HEK293T (cell line): Measurements from ENCODE around the gene IL1R2.

ENCODE experiments used
- CTCF ChIA-PET: fragments of 350-600 bp; formaldehyde crosslinking; extraction: SDS; loops from one replicate; lab custom pipeline; 2021; ENCODE audit warnings: antibody characterized with exemption, inconsistent platforms; lab: Yijun Ruan, JAX
- POLR2A ChIA-PET: fragments of 350-600 bp; formaldehyde crosslinking; extraction: SDS; loops from one replicate; lab custom pipeline; 2020; ENCODE audit warnings: antibody characterized with exemption, inconsistent platforms; lab: Yijun Ruan, JAX
- DNase-seq: peaks from one replicate; pipeline ENCODE4 v3.0.0; 2012; ENCODE audit warnings: mixed read lengths; ENCODE audit errors: extremely low spot score
- ARNT ChIP-seq: fragments of 450-650 bp; IDR thresholded peaks from 2 replicates; pipeline ENCODE4 v1.6.1; 2017; ENCODE audit warnings: mild to moderate bottlenecking
- BHLHE40 ChIP-seq: fragments of 450-650 bp; IDR thresholded peaks from 2 replicates; pipeline ENCODE4 v1.6.1; 2016; ENCODE audit warnings: mild to moderate bottlenecking, moderate library complexity, borderline replicate concordance
- CTBP1 ChIP-seq: fragments of 450-650 bp; IDR thresholded peaks from 2 replicates; pipeline ENCODE4 v1.6.1; 2016; ENCODE audit warnings: borderline replicate concordance
- ELF4 ChIP-seq: fragments of 450-650 bp; IDR thresholded peaks from 2 replicates; pipeline ENCODE4 v1.6.1; 2017; ENCODE audit warnings: antibody characterized with exemption
- FOXA1 ChIP-seq: fragments of 450-650 bp; IDR thresholded peaks from 2 replicates; pipeline ENCODE4 v1.6.1; 2016; ENCODE audit warnings: mild to moderate bottlenecking
- FOXK2 ChIP-seq: fragments of 450-650 bp; IDR thresholded peaks from 2 replicates; pipeline ENCODE4 v1.6.1; 2016; ENCODE audit warnings: mild to moderate bottlenecking
- FOXM1 ChIP-seq: fragments of 450-650 bp; IDR thresholded peaks from 2 replicates; pipeline ENCODE4 v1.6.1; 2017; ENCODE audit warnings: mild to moderate bottlenecking, borderline replicate concordance
- HDGF ChIP-seq: fragments of 450-650 bp; IDR thresholded peaks from 2 replicates; pipeline ENCODE4 v1.6.1; 2017; ENCODE audit warnings: antibody characterized with exemption, borderline replicate concordance
- L3MBTL2 ChIP-seq: fragments of 450-650 bp; conservative IDR thresholded peaks from 2 replicates; pipeline ENCODE4 v1.6.1; 2016; ENCODE audit warnings: mild to moderate bottlenecking
- LEF1 ChIP-seq: fragments of 450-650 bp; IDR thresholded peaks from 2 replicates; pipeline ENCODE4 v1.6.1; 2017; ENCODE audit warnings: mild to moderate bottlenecking, borderline replicate concordance
- NFRKB ChIP-seq: fragments of 450-650 bp; IDR thresholded peaks from 2 replicates; pipeline ENCODE4 v1.6.1; 2016; ENCODE audit warnings: mild to moderate bottlenecking, moderate library complexity
- SP1 ChIP-seq: fragments of 450-650 bp; IDR thresholded peaks from 2 replicates; pipeline ENCODE4 v1.6.1; 2017
- SUZ12 ChIP-seq: fragments of 450-650 bp; IDR thresholded peaks from 2 replicates; pipeline ENCODE4 v1.6.1; 2016; ENCODE audit warnings: mild to moderate bottlenecking
- TARDBP ChIP-seq: fragments of 450-650 bp; IDR thresholded peaks from 2 replicates; pipeline ENCODE4 v1.6.1; 2016
- ZNF384 ChIP-seq: fragments of 450-650 bp; IDR thresholded peaks from 2 replicates; pipeline ENCODE4 v1.6.1; 2016
- TF ChIP-seq, protein P1 (sequence below): fragments of 450-650 bp; IDR thresholded peaks from 2 replicates; pipeline ENCODE4 v1.6.1; 2016

Gene IL1R2

DNA sequence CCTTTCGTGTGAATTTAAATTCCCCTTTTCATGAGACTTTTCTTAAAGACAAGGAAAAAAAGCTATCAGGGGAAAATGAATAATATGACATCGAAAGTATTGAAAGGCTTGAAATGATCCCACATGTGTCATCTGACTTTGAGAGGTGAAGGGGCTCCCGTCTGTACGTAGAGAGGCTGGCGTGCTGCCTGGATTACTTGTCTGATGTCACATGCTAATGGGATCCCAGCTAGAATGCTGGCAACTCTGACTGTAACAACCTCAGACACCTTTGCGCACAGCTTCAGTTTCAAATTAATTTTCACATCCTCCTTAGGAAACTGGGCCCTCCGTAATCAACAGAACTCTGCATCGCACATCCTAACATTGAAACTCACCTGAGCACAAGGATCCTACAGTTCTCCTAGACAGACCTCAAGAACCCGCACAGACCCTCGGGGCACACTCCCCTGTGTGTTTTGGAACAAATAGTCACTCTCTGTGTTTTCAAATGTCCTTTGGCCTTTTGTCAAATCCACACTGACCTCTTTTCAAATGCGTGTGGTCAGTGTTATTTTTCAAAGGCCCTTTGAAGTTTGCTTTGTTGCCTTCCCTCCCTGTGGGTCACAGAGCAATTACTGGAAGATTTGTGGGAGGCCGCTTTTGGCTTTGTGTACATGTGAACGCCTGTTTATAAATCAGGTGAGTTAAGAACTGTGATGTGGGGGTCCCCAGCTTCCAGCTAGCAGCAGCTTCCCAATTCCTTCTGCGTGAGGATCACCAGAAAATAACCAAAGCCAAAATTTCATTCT lies 65.9 kb downstream of the IL1R2 start:
- ChIA-PET CTCF (no interaction called here), POLR2A (no interaction called here)
- no peak for DNase-seq
- TF ChIP-seq FOXA1 = no peak
- TF ChIP-seq ZNF384 = no peak
- TF ChIP-seq BHLHE40 = no peak
- no peak for TF ChIP-seq FOXK2
- no peak for TF ChIP-seq ELF4
- TF ChIP-seq, protein P1, sequence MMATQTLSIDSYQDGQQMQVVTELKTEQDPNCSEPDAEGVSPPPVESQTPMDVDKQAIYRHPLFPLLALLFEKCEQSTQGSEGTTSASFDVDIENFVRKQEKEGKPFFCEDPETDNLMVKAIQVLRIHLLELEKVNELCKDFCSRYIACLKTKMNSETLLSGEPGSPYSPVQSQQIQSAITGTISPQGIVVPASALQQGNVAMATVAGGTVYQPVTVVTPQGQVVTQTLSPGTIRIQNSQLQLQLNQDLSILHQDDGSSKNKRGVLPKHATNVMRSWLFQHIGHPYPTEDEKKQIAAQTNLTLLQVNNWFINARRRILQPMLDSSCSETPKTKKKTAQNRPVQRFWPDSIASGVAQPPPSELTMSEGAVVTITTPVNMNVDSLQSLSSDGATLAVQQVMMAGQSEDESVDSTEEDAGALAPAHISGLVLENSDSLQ = no peak
- TF ChIP-seq SP1 = no peak
- TF ChIP-seq SUZ12 = no peak
- no peak for TF ChIP-seq LEF1
- TF ChIP-seq ARNT = no peak
- TF ChIP-seq L3MBTL2 = no peak

DNA sequence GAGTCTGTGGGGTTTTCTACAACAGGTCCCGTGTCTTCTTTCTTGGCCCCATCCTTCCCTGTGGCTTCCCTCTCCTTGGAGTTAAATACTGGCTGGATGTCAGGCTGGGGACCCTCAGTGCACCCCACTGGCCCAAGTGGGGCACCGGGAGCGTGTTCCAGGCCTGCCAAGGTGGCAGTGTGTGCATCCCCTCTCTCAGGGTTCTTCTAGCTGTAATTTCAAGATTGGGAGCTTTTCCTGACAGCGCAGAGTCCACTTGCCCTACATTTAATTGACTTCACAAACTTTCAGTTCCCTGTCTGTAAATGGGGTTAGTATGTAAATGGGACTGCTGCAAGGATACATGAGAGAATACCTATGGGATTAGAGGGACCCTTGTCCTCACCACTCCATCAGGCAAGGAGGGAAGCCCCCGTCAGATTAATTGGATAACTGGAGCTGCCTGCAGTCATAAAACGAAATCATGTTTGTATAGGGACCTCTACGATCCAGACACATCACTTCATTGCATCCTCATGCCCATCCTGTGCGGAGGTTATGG lies 66.6 kb downstream of the IL1R2 start:
- CTCF ChIA-PET = no interaction called here
- POLR2A ChIA-PET = no interaction called here
- TF ChIP-seq NFRKB (no peak), LEF1 (no peak), ELF4 (no peak), ZNF384 (no peak), FOXK2 (no peak), SP1 (no peak), TARDBP (no peak), SUZ12 (no peak)
- TF ChIP-seq, protein P1 = no peak
- no peak for DNase-seq

DNA sequence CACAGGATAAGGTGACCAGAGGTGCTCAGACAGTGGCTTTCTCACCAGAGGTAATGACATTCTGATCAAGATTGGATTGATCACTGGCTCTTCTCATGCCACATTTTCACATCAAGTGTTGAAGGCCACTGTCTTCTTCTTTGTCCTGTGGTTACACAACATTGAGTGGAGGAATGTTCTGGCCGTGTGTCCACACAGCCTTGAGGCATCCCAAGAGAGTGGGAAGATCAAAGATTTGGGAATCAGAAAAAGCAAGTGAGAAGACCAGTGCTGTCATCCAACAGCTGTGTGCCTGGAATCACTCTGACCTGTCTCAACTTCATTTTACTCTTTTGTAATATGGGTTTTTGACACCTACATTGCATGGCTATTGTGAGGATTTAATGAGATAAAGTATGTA lies 67.4 kb downstream of the IL1R2 start:
- TF ChIP-seq NFRKB = no peak
- no peak for TF ChIP-seq HDGF
- DNase-seq = no peak
- CTCF ChIA-PET = no interaction called here
- POLR2A ChIA-PET = no interaction called here

DNA sequence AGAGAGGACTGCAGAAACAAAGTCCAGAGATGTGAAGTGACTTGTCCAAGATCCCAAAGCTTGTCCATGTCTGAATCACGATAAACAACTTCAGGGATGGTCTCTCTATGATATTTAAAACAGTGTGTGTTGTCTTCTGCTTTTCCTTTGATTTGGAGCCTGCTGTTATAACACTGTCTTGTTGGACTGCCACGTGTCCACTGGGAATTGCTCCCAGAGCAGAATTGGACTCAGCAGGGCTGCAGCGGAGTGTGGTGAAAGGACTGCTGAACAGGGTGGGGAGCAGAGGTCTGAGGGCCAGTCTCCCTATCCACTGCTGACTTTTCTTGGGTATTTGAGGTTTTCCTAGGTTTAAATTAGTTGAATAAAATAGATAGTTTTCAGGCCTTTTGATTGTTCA lies 68.3 kb downstream of the IL1R2 start:
- ChIA-PET POLR2A (no interaction called here), CTCF (no interaction called here)
- TF ChIP-seq FOXA1 (no peak), ARNT (no peak)
- DNase-seq = no peak

DNA sequence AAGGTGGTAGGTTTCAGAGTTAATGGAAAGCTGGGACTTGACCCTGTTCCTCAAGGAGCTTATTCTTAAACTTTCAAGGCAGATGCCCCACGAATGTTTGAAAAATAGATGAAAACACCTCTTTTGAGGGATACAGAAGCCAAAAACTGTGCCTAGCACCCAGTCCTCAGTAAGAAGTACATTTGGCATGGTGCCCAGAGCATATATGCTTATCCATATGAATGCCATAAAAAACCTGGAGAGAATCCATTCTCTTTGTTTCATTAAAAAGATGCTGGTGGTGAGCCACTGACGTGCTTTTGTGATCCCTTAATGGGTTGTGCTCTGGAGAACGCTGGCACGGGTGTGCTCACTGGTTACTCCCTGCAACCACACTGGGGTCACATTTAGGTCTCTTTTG lies 69.0 kb downstream of the IL1R2 start:
- TF ChIP-seq TARDBP (no peak), CTBP1 (no peak), LEF1 (no peak), ELF4 (no peak), FOXK2 (no peak), SP1 (no peak), ARNT (no peak), ZNF384 (no peak)
- ChIA-PET CTCF (no interaction called here), POLR2A (no interaction called here)
- DNase-seq = no peak

DNA sequence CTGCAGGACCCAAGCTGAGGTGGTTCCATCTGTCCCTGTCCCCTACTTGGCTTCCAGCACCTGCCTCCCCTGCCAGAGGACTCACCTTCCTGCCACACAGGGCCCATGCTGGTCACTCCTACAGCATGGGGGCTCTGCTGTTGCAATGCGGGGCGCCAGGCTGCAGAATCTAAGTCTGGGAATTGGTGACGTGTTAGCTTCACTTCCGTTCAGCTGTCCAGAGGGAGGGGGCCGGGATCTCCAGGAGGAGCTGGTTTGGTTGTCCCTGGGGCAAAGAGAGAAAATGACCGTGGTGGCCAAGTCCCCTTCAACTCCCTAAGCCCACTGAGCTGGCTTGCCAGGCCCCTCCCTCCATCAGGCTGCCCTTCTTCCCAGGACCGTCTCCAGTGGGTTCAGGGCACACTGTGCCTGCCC lies 69.5 kb downstream of the IL1R2 start:
- TF ChIP-seq TARDBP = no peak
- no peak for TF ChIP-seq SP1
- TF ChIP-seq NFRKB = no peak
- TF ChIP-seq FOXA1 = no peak
- TF ChIP-seq FOXM1 = no peak
- no peak for TF ChIP-seq CTBP1
- no peak for TF ChIP-seq ARNT
- ChIA-PET CTCF (no interaction called here), POLR2A (no interaction called here)
- no peak for DNase-seq

DNA sequence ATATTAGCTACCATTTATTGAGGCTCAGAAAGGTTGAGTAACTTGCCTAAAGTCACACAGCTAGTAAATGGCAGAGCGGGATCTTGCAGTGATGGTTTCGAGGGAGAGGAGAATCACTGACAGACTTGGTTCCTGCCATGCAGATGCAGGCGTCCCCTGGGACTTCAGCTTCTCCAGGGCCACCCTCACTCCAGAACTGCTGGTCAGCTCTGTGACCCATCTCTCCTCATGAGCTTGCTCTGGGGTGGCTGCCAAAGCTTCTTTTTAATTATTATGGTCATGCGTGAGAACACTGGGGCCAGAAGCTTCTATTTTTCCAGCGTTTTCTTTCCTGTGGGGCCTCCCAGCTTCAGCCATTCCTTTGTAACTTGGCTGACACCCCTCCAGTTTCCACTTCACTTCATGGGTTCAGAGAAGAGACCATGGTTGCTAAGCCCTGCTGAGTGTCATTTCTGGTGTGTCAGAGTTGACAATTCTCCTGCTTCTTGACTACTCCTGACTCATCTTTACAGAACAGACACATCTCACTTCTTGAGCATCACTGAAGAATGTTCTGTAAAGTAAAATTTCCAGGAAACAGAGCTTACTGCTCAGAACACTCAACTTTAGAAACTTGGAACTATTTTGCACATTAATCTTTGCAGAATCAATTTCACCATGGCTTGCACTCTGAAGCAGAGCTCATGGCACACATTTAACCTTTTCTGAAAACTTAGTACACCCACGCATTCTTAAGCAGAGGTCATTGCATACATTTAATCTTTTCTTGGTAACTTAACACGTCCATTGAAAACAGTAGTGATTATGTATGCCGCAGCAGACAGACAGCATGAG lies 70.4 kb downstream of the IL1R2 start:
- ChIA-PET CTCF (no interaction called here), POLR2A (no interaction called here)
- no peak for DNase-seq
- no peak for TF ChIP-seq FOXA1
- TF ChIP-seq FOXK2 = no peak
- TF ChIP-seq SP1 = no peak
- no peak for TF ChIP-seq BHLHE40
- TF ChIP-seq HDGF = no peak
- TF ChIP-seq SUZ12 = no peak
- TF ChIP-seq ELF4 = no peak
- no peak for TF ChIP-seq ARNT
- no peak for TF ChIP-seq LEF1
- no peak for TF ChIP-seq CTBP1
- no peak for TF ChIP-seq NFRKB
- TF ChIP-seq FOXM1 = no peak
- TF ChIP-seq L3MBTL2 = no peak
- no peak for TF ChIP-seq TARDBP
- TF ChIP-seq, protein P1 = no peak
- no peak for TF ChIP-seq ZNF384
